ENCODE data around the gene CCDC141.

DNA sequence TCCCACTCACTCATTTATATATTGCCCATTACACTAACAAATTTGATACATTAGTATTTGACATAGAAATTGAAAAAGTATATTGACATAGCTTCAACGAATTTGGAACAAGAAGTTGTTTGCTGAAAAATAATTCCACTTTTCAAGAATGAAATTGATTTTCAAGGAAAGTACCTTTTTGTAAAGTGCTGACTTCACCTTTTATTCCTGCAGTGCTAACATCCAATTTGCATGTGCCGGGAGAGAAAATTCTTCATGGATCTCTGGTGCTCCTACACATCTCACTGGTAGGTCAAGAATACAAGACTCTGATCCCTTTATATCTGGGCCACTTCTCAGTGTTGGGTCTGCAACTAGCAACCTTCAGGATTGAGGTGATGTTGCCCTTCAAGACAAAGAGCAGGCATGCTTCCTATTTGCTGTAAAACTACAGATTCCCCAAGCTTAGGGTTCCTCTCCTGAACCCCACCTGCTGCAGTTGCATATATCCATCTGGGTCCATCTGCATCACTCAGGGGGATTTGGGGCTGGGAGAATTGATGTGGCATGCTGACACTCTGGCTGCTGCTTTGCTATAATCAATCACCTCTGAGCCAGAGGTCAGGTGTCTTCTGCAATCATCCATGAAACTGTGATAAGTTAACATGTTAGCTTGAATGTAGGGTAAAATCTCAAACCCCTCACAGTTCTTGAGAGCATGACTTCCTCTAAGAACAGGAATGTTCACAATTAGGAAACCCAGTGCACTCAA, 134.3 kb downstream of the CCDC141 start:
- TF ChIP-seq, protein P1, sequence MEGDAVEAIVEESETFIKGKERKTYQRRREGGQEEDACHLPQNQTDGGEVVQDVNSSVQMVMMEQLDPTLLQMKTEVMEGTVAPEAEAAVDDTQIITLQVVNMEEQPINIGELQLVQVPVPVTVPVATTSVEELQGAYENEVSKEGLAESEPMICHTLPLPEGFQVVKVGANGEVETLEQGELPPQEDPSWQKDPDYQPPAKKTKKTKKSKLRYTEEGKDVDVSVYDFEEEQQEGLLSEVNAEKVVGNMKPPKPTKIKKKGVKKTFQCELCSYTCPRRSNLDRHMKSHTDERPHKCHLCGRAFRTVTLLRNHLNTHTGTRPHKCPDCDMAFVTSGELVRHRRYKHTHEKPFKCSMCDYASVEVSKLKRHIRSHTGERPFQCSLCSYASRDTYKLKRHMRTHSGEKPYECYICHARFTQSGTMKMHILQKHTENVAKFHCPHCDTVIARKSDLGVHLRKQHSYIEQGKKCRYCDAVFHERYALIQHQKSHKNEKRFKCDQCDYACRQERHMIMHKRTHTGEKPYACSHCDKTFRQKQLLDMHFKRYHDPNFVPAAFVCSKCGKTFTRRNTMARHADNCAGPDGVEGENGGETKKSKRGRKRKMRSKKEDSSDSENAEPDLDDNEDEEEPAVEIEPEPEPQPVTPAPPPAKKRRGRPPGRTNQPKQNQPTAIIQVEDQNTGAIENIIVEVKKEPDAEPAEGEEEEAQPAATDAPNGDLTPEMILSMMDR (IDR thresholded peaks at IDR 0.05; ENCODE audit: low read depth, low read length, poor library complexity, severe bottlenecking): no peak
- TF ChIP-seq EZH2phosphoT487 (IDR thresholded peaks at IDR 0.05; ENCODE audit: borderline replicate concordance, low read length): no peak
